Nephron progenitor cell (in vitro differentiated cells): ENCODE measurements around the gene GALNT2.

ENCODE experiments used
- DNase-seq: peaks from one replicate; pipeline ENCODE4 v3.0.0; 2021
- H3K27ac Mint-ChIP-seq: 2 replicates; pipeline ENCODE4 v1.8.0; 2021; ENCODE audit warnings: mild to moderate bottlenecking, moderate library complexity, mixed read lengths
- H3K27me3 Mint-ChIP-seq: 2 replicates; pipeline ENCODE4 v1.8.0; 2021; ENCODE audit warnings: mild to moderate bottlenecking, low read depth, mixed read lengths; ENCODE audit not compliant: poor library complexity
- H3K36me3 Mint-ChIP-seq: 2 replicates; pipeline ENCODE4 v1.8.0; 2021; ENCODE audit warnings: low read depth, mixed read lengths
- H3K4me1 Mint-ChIP-seq: 2 replicates; pipeline ENCODE4 v1.8.0; 2021; ENCODE audit warnings: mixed read lengths
- H3K4me3 Mint-ChIP-seq: 2 replicates; pipeline ENCODE4 v1.8.0; 2021; ENCODE audit warnings: mild to moderate bottlenecking, moderate library complexity, mixed read lengths
- H3K9me3 Mint-ChIP-seq: 2 replicates; pipeline ENCODE4 v1.8.0; 2021; ENCODE audit warnings: mild to moderate bottlenecking, moderate library complexity, mixed read lengths
- TF ChIP-seq, protein P1 (sequence below): fragments of 200-600 bp; sonication (generic); IDR thresholded peaks from 2 replicates; pipeline ENCODE4 v1.5.0; 2021; ENCODE audit warnings: antibody characterized with exemption

GALNT2 gene

DNA sequence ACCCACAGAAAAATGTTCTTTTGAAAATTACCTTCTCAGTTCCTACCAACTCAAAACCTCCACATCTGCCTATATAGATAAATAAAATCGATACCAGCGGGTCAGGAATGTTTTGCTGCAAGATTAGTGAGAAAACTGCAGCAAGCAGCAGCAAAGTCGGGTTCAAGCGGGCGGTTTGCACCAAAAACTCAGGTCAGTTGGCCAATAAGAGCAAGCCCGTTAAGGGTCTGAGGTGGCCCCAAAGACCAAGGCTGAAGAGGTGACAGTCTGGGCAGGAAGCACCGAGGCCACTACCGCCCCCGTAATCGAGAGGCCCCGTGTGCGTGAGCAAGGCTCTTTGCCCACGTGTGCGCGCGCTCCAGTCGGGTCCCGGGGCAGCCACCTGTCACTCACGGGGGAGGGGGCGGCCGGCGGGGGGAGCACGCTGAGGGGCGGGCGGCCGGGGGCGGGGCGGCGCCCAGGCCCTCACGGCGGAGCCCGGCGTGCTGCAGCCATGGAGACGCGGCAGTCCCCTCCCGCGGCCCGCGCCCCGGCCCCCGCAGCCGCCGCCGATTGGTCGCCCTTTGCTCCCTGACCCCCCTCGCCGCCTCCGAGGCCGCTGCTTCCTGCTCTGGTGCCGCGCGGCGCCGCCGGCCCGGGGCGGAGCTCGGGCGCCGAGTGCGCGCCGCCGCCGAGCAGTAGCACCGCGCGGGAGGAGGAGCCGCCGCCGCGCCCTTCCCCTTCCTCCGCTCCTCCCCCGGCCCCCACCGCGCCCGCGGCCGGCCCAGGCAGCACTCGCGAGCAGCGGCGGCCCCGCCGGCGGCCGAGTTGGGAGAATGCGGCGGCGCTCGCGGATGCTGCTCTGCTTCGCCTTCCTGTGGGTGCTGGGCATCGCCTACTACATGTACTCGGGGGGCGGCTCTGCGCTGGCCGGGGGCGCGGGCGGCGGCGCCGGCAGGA is at the start of gene GALNT2:
TSS of gene GALNT2 (plus strand) at position 773 of the 939 bp plus-strand sequence. CDS start at position 816, 43 bp downstream.
- Mint-ChIP-seq H3K4me1 (peaks cover 50% of the 10 kb centered on the region), H3K36me3 (peaks cover 13% of the 10 kb centered on the region), H3K4me3 (peak within 1 kb of the TSS; percentile 89), H3K9me3 (peaks cover 26% of the 10 kb centered on the region), H3K27me3 (peaks cover 13% of the 10 kb centered on the region), H3K27ac (peak within 1 kb of the TSS; percentile 85)
- DNase-seq: peak; percentile 94
- TF ChIP-seq, protein P1, sequence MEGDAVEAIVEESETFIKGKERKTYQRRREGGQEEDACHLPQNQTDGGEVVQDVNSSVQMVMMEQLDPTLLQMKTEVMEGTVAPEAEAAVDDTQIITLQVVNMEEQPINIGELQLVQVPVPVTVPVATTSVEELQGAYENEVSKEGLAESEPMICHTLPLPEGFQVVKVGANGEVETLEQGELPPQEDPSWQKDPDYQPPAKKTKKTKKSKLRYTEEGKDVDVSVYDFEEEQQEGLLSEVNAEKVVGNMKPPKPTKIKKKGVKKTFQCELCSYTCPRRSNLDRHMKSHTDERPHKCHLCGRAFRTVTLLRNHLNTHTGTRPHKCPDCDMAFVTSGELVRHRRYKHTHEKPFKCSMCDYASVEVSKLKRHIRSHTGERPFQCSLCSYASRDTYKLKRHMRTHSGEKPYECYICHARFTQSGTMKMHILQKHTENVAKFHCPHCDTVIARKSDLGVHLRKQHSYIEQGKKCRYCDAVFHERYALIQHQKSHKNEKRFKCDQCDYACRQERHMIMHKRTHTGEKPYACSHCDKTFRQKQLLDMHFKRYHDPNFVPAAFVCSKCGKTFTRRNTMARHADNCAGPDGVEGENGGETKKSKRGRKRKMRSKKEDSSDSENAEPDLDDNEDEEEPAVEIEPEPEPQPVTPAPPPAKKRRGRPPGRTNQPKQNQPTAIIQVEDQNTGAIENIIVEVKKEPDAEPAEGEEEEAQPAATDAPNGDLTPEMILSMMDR: no peak

DNA sequence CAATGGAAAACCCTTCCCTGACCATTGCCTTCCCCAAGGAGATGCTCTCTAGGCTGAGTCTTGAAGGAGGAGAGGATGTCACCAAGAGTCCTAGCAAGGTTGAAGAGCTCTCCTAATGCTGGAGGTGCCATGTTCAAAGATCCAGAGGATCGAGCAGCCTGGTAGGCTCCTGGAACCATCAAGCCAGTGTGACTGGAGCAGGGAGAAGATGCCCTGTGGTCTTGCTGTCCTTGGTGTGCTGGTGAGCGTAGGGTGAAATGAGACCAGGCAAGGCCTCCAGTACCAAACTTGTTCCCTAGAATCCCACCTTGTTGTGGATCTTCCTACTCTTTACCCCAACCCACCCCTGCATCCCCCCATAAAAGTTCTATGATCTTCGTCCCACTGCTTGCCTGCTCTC is 46.6 kb upstream of the GALNT2 start:
- peaks cover 3% of the 10 kb centered on the region for H3K27me3 Mint-ChIP-seq
- no peak overlapping the region for H3K4me3 Mint-ChIP-seq
- no peak overlapping the region for H3K27ac Mint-ChIP-seq
- H3K4me1 Mint-ChIP-seq: peaks cover 5% of the 10 kb centered on the region
- peaks cover 5% of the 10 kb centered on the region for H3K9me3 Mint-ChIP-seq
- TF ChIP-seq, protein P1: no peak
- no peak for DNase-seq
- H3K36me3 Mint-ChIP-seq: no peaks in the 10 kb centered on the region

DNA sequence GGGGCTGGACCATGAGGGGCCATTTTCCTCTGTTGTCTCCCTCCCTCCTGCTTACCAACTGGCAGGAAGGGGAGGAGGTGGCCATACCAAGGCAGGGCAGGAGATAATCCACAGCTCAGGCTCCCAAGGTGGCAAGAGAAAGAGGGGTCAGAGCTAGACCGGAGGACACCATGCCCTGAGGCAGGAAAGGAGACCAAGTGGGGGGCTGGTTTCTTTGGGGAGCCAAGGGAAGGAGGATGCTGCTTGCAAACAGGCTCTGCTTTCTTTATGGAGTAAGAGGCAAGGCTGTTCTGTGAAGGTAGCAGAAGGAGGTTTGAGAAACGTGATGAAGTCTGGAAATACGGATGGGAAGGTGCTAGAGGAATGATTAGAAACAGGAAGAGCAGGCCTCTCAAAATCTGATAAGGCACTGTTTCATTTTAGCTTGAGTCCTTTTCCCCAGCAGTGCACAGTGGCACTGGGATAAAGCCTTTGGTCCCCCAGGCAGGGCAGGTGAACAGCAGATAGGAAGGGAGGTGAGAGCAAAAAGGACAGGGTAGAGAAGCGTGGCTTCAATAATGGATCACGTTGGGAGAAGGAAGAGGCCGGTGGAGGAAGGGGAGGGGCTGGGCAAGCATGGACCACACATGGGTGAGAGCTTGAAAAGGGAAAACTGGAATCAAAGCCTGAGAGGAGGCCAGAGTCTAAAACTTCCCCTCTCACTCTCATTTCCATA is 44.2 kb upstream of the GALNT2 start:
- Mint-ChIP-seq H3K36me3 (no peaks in the 10 kb centered on the region), H3K9me3 (peaks cover 12% of the 10 kb centered on the region), H3K27me3 (peaks cover 10% of the 10 kb centered on the region), H3K27ac (no peak overlapping the region), H3K4me1 (no peaks in the 10 kb centered on the region), H3K4me3 (no peak overlapping the region)
- no peak for DNase-seq
- TF ChIP-seq, protein P1: no peak

DNA sequence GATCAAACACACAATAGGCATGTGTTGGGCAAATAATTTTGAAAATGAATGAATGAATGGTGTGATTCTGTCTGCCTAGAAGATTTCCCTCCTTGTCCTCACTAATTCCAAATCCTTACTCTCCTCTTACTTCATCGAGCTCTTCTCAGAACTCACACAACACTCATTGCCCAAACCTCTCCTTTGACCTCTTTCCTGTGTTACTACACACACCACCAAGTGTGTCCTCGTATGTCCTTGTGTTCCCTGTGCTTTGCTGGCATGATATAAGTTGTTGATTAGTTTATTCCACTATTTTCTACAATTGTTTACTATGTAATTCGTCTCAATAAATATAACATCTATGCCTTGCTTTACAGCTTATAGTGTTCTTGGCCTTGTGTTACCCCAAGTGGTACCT is 41.4 kb upstream of the GALNT2 start:
- peaks cover 10% of the 10 kb centered on the region for H3K27me3 Mint-ChIP-seq
- no peak for DNase-seq
- H3K4me3 Mint-ChIP-seq: no peak overlapping the region
- no peaks in the 10 kb centered on the region for H3K36me3 Mint-ChIP-seq
- H3K9me3 Mint-ChIP-seq: peaks cover 12% of the 10 kb centered on the region
- H3K4me1 Mint-ChIP-seq: peaks cover 10% of the 10 kb centered on the region
- no peak overlapping the region for H3K27ac Mint-ChIP-seq
- TF ChIP-seq, protein P1: no peak

DNA sequence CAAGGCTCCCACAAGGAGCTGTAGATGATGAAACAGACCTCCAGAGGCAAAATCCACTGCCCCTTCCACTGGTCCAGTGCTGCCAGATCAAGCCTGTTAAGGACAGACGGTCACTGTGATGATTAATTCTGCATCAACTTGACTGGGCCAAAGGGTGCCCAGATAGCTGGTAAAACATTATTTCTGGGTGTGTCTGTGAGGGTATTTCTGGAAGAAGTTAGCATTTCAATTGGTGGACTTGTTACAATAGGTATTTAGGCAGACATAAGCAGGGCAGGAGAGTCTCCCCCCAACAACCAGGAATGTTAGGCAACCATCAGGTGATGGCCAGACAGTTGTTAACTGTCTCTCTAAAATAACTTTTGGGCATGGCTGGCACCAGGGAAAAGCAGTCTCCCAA is 40.9 kb upstream of the GALNT2 start:
- H3K36me3 Mint-ChIP-seq: no peaks in the 10 kb centered on the region
- peaks cover 10% of the 10 kb centered on the region for H3K27me3 Mint-ChIP-seq
- no peak overlapping the region for H3K4me3 Mint-ChIP-seq
- peaks cover 10% of the 10 kb centered on the region for H3K4me1 Mint-ChIP-seq
- no peak overlapping the region for H3K27ac Mint-ChIP-seq
- no peak for DNase-seq
- peaks cover 12% of the 10 kb centered on the region for H3K9me3 Mint-ChIP-seq
- TF ChIP-seq, protein P1: no peak
